K562 (cell line): ENCODE data around the gene PYROXD2.

Experiments used
- CHD4 ChIP-seq: fragments of 200-600 bp; sonication (generic); IDR thresholded peaks from 3 replicates; pipeline ENCODE4 v1.6.1; 2012; ENCODE audit warnings: low read depth, mild to moderate bottlenecking, mixed read lengths, low read length, inconsistent platforms; ENCODE audit not compliant: insufficient read depth, insufficient replicate concordance, poor library complexity, severe bottlenecking
- KAT7 ChIP-seq: sonication (generic); formaldehyde crosslinking; IDR thresholded peaks from 2 replicates; pipeline ENCODE4 v1.8.0; 2022; ENCODE audit warnings: missing genetic modification reagents, mild to moderate bottlenecking, borderline replicate concordance
- MXI1 ChIP-seq: IDR thresholded peaks from 2 replicates; pipeline ENCODE4 v1.6.1; 2011; ENCODE audit warnings: low read depth, mild to moderate bottlenecking, improper control_type of control experiment, low read length
- MYC ChIP-seq, 2 experiments: fragments of 250-450 bp in 1 of 2; sonication (Bioruptor Pico) in 1 of 2; IDR thresholded peaks; 2 replicates each; pipeline versions ENCODE4 v1.5.1 to v1.6.1; 2012 to 2021; ENCODE audit warnings: low read depth in 2 of 2, borderline replicate concordance in 1 of 2, improper control_type of control experiment in 1 of 2, low read length in 1 of 2, mild to moderate bottlenecking in 1 of 2, moderate library complexity in 1 of 2
- RBM34 ChIP-seq: fragments of 200-400 bp; formaldehyde crosslinking; IDR thresholded peaks from 2 replicates; pipeline ENCODE4 v1.6.1; 2018; ENCODE audit warnings: low read length, borderline replicate concordance; ENCODE audit not compliant: insufficient read depth
- SNRNP70 ChIP-seq: fragments of 200-400 bp; formaldehyde crosslinking; optimal IDR thresholded peaks from 2 replicates; pipeline ENCODE3; 2017; ENCODE audit warnings: low read depth, low read length
- ZNF274 ChIP-seq: IDR thresholded peaks from 2 replicates; pipeline ENCODE4 v1.6.1; 2011; ENCODE audit warnings: low read depth, mild to moderate bottlenecking, low read length, moderate library complexity, borderline replicate concordance
- TF ChIP-seq, protein P1 (sequence below): IDR thresholded peaks from 3 replicates; pipeline ENCODE4 v1.6.1; 2011; ENCODE audit warnings: borderline replicate concordance, mild to moderate bottlenecking; ENCODE audit not compliant: insufficient read length, insufficient read depth
- TF ChIP-seq, protein P2 (sequence below): sonication (generic); formaldehyde crosslinking; IDR thresholded peaks from 2 replicates; pipeline ENCODE4 v1.5.0; 2020; ENCODE audit warnings: missing genetic modification reagents
- TF ChIP-seq, protein P3 (sequence below): sonication (generic); formaldehyde crosslinking; IDR thresholded peaks from 2 replicates; pipeline ENCODE4 v1.9.0; 2022; ENCODE audit warnings: mild to moderate bottlenecking, missing genetic modification reagents
- TF ChIP-seq, protein P4 (sequence below), 3 experiments: IDR thresholded peaks in 2 of 3; conservative IDR thresholded peaks in 1 of 3; 2 replicates each; pipeline ENCODE4 v1.5.1; 2011 to 2012; ENCODE audit warnings: low read length in 3 of 3, mild to moderate bottlenecking in 3 of 3, control low read depth in 2 of 3, improper control_type of control experiment in 1 of 3, inconsistent platforms in 1 of 3, low read depth in 1 of 3, mixed read lengths in 1 of 3, moderate library complexity in 1 of 3; ENCODE audit not compliant: insufficient read depth in 2 of 3
- TF ChIP-seq, protein P5 (sequence below), 2 experiments: fragments of 450-650 bp in 1 of 2; sonication (generic) in 1 of 2; formaldehyde crosslinking in 1 of 2; IDR thresholded peaks in 1 of 2; conservative IDR thresholded peaks in 1 of 2; 2 replicates each; pipeline versions ENCODE4 v1.6.1 to v1.8.1; 2016 to 2023; ENCODE audit warnings: mild to moderate bottlenecking in 2 of 2, moderate library complexity in 2 of 2, inconsistent platforms in 1 of 2, missing genetic modification reagents in 1 of 2
- TF ChIP-seq, protein P6 (sequence below), 2 experiments: fragments of 450-650 bp; formaldehyde crosslinking in 1 of 2; IDR thresholded peaks; 2 replicates each; pipeline versions ENCODE4 v1.4.0 to v1.6.1; 2014 to 2020; ENCODE audit warnings: mild to moderate bottlenecking in 2 of 2, borderline replicate concordance in 1 of 2, low read depth in 1 of 2

DNA sequence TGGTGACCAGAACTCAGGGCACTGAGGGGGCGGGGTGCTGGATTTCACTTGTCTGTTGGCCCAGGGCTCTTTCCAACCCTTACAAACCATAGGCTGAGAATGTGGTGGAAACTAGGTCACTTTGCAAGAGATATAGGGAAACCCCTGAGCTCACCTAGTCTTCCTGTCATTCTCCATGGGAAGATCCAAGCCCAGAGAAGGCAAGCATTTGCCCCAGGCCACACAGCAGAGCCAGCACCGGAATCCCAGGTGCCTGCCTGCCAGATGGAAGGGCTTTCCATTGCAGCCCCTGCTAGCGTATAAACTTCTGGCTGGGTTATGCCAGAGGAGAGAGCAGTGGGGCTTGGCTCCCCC lies 427 bp downstream of the PYROXD2 start:
- TF ChIP-seq MXI1 (no peak), ZNF274 (no peak), MYC (IDR thresholded peaks at IDR 0.05; ENCODE audit: low read depth, low read length) (no peak), MYC (CRISPR knock-in tag; IDR thresholded peaks at IDR 0.05; ENCODE audit: borderline replicate concordance, low read depth) (no peak), SNRNP70 (no peak), CHD4 (no peak), RBM34 (no peak), KAT7 (no peak)
- TF ChIP-seq, protein P1, sequence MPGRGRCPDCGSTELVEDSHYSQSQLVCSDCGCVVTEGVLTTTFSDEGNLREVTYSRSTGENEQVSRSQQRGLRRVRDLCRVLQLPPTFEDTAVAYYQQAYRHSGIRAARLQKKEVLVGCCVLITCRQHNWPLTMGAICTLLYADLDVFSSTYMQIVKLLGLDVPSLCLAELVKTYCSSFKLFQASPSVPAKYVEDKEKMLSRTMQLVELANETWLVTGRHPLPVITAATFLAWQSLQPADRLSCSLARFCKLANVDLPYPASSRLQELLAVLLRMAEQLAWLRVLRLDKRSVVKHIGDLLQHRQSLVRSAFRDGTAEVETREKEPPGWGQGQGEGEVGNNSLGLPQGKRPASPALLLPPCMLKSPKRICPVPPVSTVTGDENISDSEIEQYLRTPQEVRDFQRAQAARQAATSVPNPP, result no peak
- TF ChIP-seq, protein P2, sequence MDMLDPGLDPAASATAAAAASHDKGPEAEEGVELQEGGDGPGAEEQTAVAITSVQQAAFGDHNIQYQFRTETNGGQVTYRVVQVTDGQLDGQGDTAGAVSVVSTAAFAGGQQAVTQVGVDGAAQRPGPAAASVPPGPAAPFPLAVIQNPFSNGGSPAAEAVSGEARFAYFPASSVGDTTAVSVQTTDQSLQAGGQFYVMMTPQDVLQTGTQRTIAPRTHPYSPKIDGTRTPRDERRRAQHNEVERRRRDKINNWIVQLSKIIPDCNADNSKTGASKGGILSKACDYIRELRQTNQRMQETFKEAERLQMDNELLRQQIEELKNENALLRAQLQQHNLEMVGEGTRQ (CRISPR knock-in tag), result no peak
- TF ChIP-seq, protein P3, sequence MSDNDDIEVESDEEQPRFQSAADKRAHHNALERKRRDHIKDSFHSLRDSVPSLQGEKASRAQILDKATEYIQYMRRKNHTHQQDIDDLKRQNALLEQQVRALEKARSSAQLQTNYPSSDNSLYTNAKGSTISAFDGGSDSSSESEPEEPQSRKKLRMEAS (CRISPR knock-in tag), result no peak
- TF ChIP-seq, protein P4, sequence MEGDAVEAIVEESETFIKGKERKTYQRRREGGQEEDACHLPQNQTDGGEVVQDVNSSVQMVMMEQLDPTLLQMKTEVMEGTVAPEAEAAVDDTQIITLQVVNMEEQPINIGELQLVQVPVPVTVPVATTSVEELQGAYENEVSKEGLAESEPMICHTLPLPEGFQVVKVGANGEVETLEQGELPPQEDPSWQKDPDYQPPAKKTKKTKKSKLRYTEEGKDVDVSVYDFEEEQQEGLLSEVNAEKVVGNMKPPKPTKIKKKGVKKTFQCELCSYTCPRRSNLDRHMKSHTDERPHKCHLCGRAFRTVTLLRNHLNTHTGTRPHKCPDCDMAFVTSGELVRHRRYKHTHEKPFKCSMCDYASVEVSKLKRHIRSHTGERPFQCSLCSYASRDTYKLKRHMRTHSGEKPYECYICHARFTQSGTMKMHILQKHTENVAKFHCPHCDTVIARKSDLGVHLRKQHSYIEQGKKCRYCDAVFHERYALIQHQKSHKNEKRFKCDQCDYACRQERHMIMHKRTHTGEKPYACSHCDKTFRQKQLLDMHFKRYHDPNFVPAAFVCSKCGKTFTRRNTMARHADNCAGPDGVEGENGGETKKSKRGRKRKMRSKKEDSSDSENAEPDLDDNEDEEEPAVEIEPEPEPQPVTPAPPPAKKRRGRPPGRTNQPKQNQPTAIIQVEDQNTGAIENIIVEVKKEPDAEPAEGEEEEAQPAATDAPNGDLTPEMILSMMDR (IDR thresholded peaks at IDR 0.05 in 2 of 3, conservative IDR thresholded peaks at IDR 0.05 in 1 of 3; ENCODE audit: insufficient read depth in 2 of 3, low read depth in 1 of 3, low read length in 3 of 3), result no peak
- TF ChIP-seq, protein P5, sequence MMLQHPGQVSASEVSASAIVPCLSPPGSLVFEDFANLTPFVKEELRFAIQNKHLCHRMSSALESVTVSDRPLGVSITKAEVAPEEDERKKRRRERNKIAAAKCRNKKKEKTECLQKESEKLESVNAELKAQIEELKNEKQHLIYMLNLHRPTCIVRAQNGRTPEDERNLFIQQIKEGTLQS (IDR thresholded peaks at IDR 0.05), result no peak
- TF ChIP-seq, protein P5 (CRISPR knock-in tag; conservative IDR thresholded peaks at IDR 0.05), result no peak
- TF ChIP-seq, protein P6, sequence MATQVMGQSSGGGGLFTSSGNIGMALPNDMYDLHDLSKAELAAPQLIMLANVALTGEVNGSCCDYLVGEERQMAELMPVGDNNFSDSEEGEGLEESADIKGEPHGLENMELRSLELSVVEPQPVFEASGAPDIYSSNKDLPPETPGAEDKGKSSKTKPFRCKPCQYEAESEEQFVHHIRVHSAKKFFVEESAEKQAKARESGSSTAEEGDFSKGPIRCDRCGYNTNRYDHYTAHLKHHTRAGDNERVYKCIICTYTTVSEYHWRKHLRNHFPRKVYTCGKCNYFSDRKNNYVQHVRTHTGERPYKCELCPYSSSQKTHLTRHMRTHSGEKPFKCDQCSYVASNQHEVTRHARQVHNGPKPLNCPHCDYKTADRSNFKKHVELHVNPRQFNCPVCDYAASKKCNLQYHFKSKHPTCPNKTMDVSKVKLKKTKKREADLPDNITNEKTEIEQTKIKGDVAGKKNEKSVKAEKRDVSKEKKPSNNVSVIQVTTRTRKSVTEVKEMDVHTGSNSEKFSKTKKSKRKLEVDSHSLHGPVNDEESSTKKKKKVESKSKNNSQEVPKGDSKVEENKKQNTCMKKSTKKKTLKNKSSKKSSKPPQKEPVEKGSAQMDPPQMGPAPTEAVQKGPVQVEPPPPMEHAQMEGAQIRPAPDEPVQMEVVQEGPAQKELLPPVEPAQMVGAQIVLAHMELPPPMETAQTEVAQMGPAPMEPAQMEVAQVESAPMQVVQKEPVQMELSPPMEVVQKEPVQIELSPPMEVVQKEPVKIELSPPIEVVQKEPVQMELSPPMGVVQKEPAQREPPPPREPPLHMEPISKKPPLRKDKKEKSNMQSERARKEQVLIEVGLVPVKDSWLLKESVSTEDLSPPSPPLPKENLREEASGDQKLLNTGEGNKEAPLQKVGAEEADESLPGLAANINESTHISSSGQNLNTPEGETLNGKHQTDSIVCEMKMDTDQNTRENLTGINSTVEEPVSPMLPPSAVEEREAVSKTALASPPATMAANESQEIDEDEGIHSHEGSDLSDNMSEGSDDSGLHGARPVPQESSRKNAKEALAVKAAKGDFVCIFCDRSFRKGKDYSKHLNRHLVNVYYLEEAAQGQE (IDR thresholded peaks at IDR 0.05; ENCODE audit: borderline replicate concordance), result no peak
- TF ChIP-seq, protein P6 (CRISPR knock-in tag; IDR thresholded peaks at IDR 0.05; ENCODE audit: low read depth), result no peak
